H9 (cell line): ENCODE measurements around the gene FETUB. TPM values are rescaled to one million over a fixed set of nuclear protein-coding genes. Genes with fewer than 3 reads are reported as not detected.

ENCODE experiments used
- DNase-seq: peaks from one replicate; pipeline ENCODE4 v3.0.0-alpha.2; 2017
- H2AFZ ChIP-seq: one replicate; pipeline ENCODE4 v1.6.1; 2013; ENCODE audit warnings: mild to moderate bottlenecking, low read length, control low read depth, moderate library complexity
- H2AK5ac ChIP-seq: 2 replicates; pipeline ENCODE4 v1.6.1; 2013; ENCODE audit warnings: low read length, control low read depth, mixed read lengths; ENCODE audit not compliant: insufficient read length
- H2BK120ac ChIP-seq: one replicate; pipeline ENCODE4 v1.6.1; 2013; ENCODE audit warnings: low read depth, mild to moderate bottlenecking, low read length, control low read depth, inconsistent platforms; ENCODE audit not compliant: poor library complexity, severe bottlenecking
- H2BK12ac ChIP-seq: 2 replicates; pipeline ENCODE4 v1.6.1; 2013; ENCODE audit warnings: low read length, control low read depth, mixed read lengths, low read depth; ENCODE audit not compliant: insufficient read length
- H2BK15ac ChIP-seq: 2 replicates; pipeline ENCODE4 v1.6.1; 2013; ENCODE audit warnings: low read depth, low read length, control low read depth
- H2BK20ac ChIP-seq: one replicate; pipeline ENCODE4 v1.6.1; 2013; ENCODE audit warnings: low read depth, mild to moderate bottlenecking, low read length, control low read depth, inconsistent platforms; ENCODE audit not compliant: poor library complexity, severe bottlenecking
- H2BK5ac ChIP-seq: 2 replicates; pipeline ENCODE4 v1.6.1; 2013; ENCODE audit warnings: low read length, control low read depth, mixed read lengths; ENCODE audit not compliant: insufficient read length
- H3K14ac ChIP-seq: 2 replicates; pipeline ENCODE4 v1.6.1; 2013; ENCODE audit warnings: low read length, control low read depth; ENCODE audit not compliant: insufficient read depth
- H3K18ac ChIP-seq: 2 replicates; pipeline ENCODE4 v1.6.1; 2013; ENCODE audit warnings: low read depth, mild to moderate bottlenecking, mixed read lengths, low read length, control low read depth; ENCODE audit not compliant: insufficient read length
- H3K23ac ChIP-seq: 2 replicates; pipeline ENCODE4 v1.6.1; 2013; ENCODE audit warnings: low read length, control low read depth, mixed read lengths, low read depth; ENCODE audit not compliant: insufficient read length
- H3K23me2 ChIP-seq: 2 replicates; pipeline ENCODE4 v1.6.1; 2013; ENCODE audit warnings: low read depth, mild to moderate bottlenecking, mixed read lengths, low read length, control low read depth; ENCODE audit not compliant: insufficient read length, poor library complexity, severe bottlenecking
- H3K27ac ChIP-seq: 2 replicates; pipeline ENCODE4 v1.5.1; 2013; ENCODE audit warnings: low read length, control low read depth, mixed read lengths, low read depth; ENCODE audit not compliant: insufficient read length
- H3K27me3 ChIP-seq: 2 replicates; pipeline ENCODE4 v1.6.1; 2013; ENCODE audit warnings: low read length, control low read depth, inconsistent platforms; ENCODE audit not compliant: insufficient read depth
- H3K4ac ChIP-seq: 2 replicates; pipeline ENCODE4 v1.6.1; 2013; ENCODE audit warnings: low read depth, mild to moderate bottlenecking, control low read depth, inconsistent platforms, low read length, moderate library complexity
- H3K4me1 ChIP-seq: 2 replicates; pipeline ENCODE4 v1.6.1; 2013; ENCODE audit warnings: low read length, control low read depth, inconsistent platforms; ENCODE audit not compliant: insufficient read depth
- H3K4me2 ChIP-seq: 2 replicates; pipeline ENCODE4 v1.6.1; 2013; ENCODE audit warnings: low read length, control low read depth, mixed read lengths; ENCODE audit not compliant: insufficient read length, insufficient read depth
- H3K56ac ChIP-seq: 2 replicates; pipeline ENCODE4 v1.6.1; 2013; ENCODE audit warnings: low read depth, mild to moderate bottlenecking, mixed read lengths, low read length, control low read depth; ENCODE audit not compliant: insufficient read length
- H3K79me1 ChIP-seq: 2 replicates; pipeline ENCODE4 v1.6.1; 2013; ENCODE audit warnings: low read depth, mild to moderate bottlenecking, moderate library complexity, low read length, control low read depth, inconsistent platforms; ENCODE audit not compliant: insufficient read depth, poor library complexity, severe bottlenecking
- H3K79me2 ChIP-seq: 2 replicates; pipeline ENCODE4 v1.6.1; 2013; ENCODE audit warnings: low read length, control low read depth, inconsistent platforms; ENCODE audit not compliant: insufficient read depth
- H3K9ac ChIP-seq: 2 replicates; pipeline ENCODE4 v1.6.1; 2013; ENCODE audit warnings: low read length, control low read depth, mixed read lengths; ENCODE audit not compliant: insufficient read length; ENCODE audit errors: extremely low read depth
- H3K9me3 ChIP-seq: one replicate; pipeline ENCODE4 v1.6.1; 2013; ENCODE audit warnings: low read depth, low read length, inconsistent platforms; ENCODE audit not compliant: control insufficient read depth
- H3T11ph ChIP-seq: one replicate; pipeline ENCODE4 v1.6.1; 2013; ENCODE audit warnings: mild to moderate bottlenecking, low read length, control low read depth, inconsistent platforms
- H4K20me1 ChIP-seq: one replicate; pipeline ENCODE4 v1.6.1; 2013; ENCODE audit not compliant: control insufficient read depth, insufficient read length, insufficient read depth
- H4K5ac ChIP-seq: 2 replicates; pipeline ENCODE4 v1.6.1; 2013; ENCODE audit warnings: low read depth, mild to moderate bottlenecking, mixed read lengths, low read length, control low read depth; ENCODE audit not compliant: insufficient read length
- H4K8ac ChIP-seq: replicated peaks from 2 replicates; pipeline ENCODE4 v1.6.1; 2013; ENCODE audit warnings: low read length, control low read depth, mixed read lengths, low read depth; ENCODE audit not compliant: insufficient read length
- H4K91ac ChIP-seq: 2 replicates; pipeline ENCODE4 v1.6.1; 2013; ENCODE audit warnings: low read depth, mild to moderate bottlenecking, moderate library complexity, mixed read lengths, low read length, control low read depth; ENCODE audit not compliant: insufficient read length
- H3K27ac Mint-ChIP-seq, 3 experiments: 2 replicates in 2 of 3; 3 replicates in 1 of 3; pipeline ENCODE4 v1.8.0; 2020 to 2021; ENCODE audit warnings: mixed read lengths in 3 of 3, mild to moderate bottlenecking in 1 of 3, moderate library complexity in 1 of 3
- H3K27me3 Mint-ChIP-seq: 2 replicates; pipeline ENCODE4 v1.8.0; 2021; ENCODE audit warnings: low read depth, mild to moderate bottlenecking, moderate library complexity, mixed read lengths
- H3K36me3 Mint-ChIP-seq, 3 experiments: 2 replicates in 2 of 3; 3 replicates in 1 of 3; pipeline ENCODE4 v1.8.0; 2020 to 2021; ENCODE audit warnings: low read depth in 3 of 3, mixed read lengths in 3 of 3; ENCODE audit not compliant: insufficient read depth in 1 of 3
- H3K4me1 Mint-ChIP-seq, 2 experiments: 2 replicates each; pipeline ENCODE4 v1.8.0; 2020; ENCODE audit warnings: mixed read lengths in 2 of 2
- H3K4me3 Mint-ChIP-seq, 2 experiments: 2 replicates in 1 of 2; 3 replicates in 1 of 2; pipeline ENCODE4 v1.8.0; 2020 to 2021; ENCODE audit warnings: mild to moderate bottlenecking in 2 of 2, mixed read lengths in 2 of 2, moderate library complexity in 1 of 2
- H3K9me3 Mint-ChIP-seq, 2 experiments: 2 replicates in 1 of 2; 3 replicates in 1 of 2; pipeline ENCODE4 v1.8.0; 2020; ENCODE audit warnings: mild to moderate bottlenecking in 2 of 2, mixed read lengths in 2 of 2, moderate library complexity in 1 of 2
- total RNA-seq: library from RNA; stranded (reverse); gene quantifications from 2 replicates; pipeline ENCODE4 v1.2.1, GENCODE V29; 2021
- TF ChIP-seq, protein P1 (sequence below): fragments of 200-600 bp; sonication (generic); conservative IDR thresholded peaks from 3 replicates; pipeline ENCODE4 v1.8.0; 2021; ENCODE audit warnings: antibody characterized with exemption, mild to moderate bottlenecking

FETUB gene
- total RNA-seq, 1 experiment from 2014 or later: not detected

DNA sequence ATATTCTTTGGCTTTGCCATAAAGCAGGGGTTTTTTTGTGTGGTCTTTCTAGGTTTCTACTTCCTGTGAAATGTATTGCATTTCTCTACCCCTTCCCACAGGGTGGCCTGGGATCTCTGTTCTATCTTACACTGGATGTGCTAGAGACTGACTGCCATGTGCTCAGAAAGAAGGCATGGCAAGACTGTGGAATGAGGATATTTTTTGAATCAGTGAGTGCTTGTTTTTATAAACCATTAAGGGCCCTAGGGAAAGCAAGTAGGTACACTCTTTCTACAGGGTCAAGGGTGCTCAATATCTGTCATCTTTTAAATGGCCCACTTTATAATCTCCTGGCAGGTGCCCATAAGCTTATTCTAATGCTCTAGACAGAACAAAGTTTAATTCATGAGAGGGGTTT is 730 bp downstream of the FETUB start:
- Histone ChIP-seq H3K14ac (no peak overlapping the region), H2AK5ac (no peak overlapping the region), H3K27me3 (no peaks in the 10 kb centered on the region), H3T11ph (no peak overlapping the region), H3K4ac (no peak overlapping the region), H2BK12ac (no peak overlapping the region), H2BK15ac (no peak overlapping the region), H3K4me2 (no peak overlapping the region), H3K9ac (no peak overlapping the region), H3K79me1 (no peaks in the 10 kb centered on the region), H4K8ac (no peak overlapping the region), H3K79me2 (no peaks in the 10 kb centered on the region), H3K18ac (no peak overlapping the region), H2BK20ac (no peak overlapping the region), H3K27ac (no peak overlapping the region), H2AFZ (no peak overlapping the region), H4K5ac (no peak overlapping the region), H3K4me1 (peaks cover 7% of the 10 kb centered on the region; the same call in 1 of the 2 replicates), H4K20me1 (no peaks in the 10 kb centered on the region), H3K23ac (no peak overlapping the region), H3K9me3 (no peaks in the 10 kb centered on the region), H2BK5ac (no peak overlapping the region), H4K91ac (no peak overlapping the region), H3K56ac (no peak overlapping the region), H2BK120ac (no peak overlapping the region), H3K23me2 (no peaks in the 10 kb centered on the region)
- no peak for DNase-seq
- Mint-ChIP-seq H3K9me3 (no peaks in the 10 kb centered on the region), H3K36me3 (no peaks in the 10 kb centered on the region), H3K27me3 (peaks cover 2% of the 10 kb centered on the region; the same call in 1 of the 2 replicates), H3K27ac (no peak overlapping the region), H3K4me3 (no peak overlapping the region), H3K4me1 (peaks cover 20 to 26% of the 10 kb centered on the region in 2 experiments)
- TF ChIP-seq, protein P1, sequence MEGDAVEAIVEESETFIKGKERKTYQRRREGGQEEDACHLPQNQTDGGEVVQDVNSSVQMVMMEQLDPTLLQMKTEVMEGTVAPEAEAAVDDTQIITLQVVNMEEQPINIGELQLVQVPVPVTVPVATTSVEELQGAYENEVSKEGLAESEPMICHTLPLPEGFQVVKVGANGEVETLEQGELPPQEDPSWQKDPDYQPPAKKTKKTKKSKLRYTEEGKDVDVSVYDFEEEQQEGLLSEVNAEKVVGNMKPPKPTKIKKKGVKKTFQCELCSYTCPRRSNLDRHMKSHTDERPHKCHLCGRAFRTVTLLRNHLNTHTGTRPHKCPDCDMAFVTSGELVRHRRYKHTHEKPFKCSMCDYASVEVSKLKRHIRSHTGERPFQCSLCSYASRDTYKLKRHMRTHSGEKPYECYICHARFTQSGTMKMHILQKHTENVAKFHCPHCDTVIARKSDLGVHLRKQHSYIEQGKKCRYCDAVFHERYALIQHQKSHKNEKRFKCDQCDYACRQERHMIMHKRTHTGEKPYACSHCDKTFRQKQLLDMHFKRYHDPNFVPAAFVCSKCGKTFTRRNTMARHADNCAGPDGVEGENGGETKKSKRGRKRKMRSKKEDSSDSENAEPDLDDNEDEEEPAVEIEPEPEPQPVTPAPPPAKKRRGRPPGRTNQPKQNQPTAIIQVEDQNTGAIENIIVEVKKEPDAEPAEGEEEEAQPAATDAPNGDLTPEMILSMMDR: no peak
